ENCODE results near the gene CCP110. TPM values are rescaled to one million over a fixed set of nuclear protein-coding genes. Genes with fewer than 3 reads are reported as not detected.
A peak's percentile ranks its signal among the peaks of the same experiment; 100 is the strongest.

Gene CCP110
- total and polyA plus RNA-seq, 2 of the 13 experiments (the other 11 are each of a cell fraction or from before 2014, with no cell fraction given), result 10.0 to 11.1 TPM

DNA sequence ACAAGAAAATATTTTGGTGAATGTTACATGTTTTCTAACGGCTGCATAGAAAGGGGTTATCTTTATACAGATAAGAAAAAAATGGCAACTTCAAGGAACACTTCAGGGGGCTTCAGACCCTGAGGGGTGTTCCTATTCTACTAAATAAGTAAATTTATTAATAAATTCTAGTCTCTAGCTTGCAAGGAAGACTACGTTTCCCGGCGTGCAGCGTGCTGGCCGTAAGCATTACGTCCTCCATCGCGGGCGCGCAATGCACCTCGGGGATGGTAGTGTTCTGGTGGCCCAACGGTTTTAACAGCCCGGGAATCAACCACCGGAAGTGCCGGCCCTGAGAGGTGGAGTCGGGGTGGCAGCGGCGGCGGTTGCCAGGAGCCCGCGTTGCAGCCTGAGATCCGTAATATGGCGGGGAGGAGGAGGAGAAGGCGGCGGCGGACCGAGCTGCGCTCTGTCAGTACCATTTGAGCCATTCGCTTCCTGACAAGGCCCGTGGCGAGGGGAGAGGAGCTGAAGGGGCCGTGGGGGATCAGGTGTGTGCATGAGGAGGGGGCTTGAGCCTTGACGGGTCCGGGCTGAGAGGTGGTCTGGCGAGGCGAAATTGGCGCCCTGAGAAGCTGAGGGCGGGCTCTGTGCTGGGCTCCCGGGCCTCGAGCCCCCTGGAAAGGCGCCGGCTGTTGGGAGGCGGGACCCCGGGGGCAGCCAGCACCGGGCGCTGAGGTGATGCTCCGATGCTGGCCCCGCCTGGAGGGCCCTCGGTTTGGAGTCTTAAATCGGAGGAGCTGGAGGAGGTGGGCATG lies at the start of gene CCP110 (continued):
- TF ChIP-seq PCBP1 (IDR thresholded peaks at IDR 0.05; ENCODE audit: borderline replicate concordance, low read depth, low read length), result no peak; the same call in 1 of the 2 replicates
- 0 out of 2 replicates have a peak, but pooled peaks have one; percentile 57 for TF ChIP-seq BORCS8-MEF2B (CRISPR knock-in tag; IDR thresholded peaks at IDR 0.05)
- TF ChIP-seq ZMYM4 (CRISPR knock-in tag; IDR thresholded peaks at IDR 0.05), result peak; percentile 71; the same call in 1 of the 2 replicates
- TF ChIP-seq ZFP36L2 (CRISPR knock-in tag; IDR thresholded peaks at IDR 0.05), result no peak
- peak; percentile 63 for TF ChIP-seq ISL2 (CRISPR knock-in tag; IDR thresholded peaks at IDR 0.05)
- TF ChIP-seq, protein P1, sequence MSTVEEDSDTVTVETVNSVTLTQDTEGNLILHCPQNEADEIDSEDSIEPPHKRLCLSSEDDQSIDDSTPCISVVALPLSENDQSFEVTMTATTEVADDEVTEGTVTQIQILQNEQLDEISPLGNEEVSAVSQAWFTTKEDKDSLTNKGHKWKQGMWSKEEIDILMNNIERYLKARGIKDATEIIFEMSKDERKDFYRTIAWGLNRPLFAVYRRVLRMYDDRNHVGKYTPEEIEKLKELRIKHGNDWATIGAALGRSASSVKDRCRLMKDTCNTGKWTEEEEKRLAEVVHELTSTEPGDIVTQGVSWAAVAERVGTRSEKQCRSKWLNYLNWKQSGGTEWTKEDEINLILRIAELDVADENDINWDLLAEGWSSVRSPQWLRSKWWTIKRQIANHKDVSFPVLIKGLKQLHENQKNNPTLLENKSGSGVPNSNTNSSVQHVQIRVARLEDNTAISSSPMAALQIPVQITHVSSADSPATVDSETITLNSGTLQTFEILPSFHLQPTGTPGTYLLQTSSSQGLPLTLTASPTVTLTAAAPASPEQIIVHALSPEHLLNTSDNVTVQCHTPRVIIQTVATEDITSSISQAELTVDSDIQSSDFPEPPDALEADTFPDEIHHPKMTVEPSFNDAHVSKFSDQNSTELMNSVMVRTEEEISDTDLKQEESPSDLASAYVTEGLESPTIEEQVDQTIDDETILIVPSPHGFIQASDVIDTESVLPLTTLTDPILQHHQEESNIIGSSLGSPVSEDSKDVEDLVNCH (CRISPR knock-in tag; IDR thresholded peaks at IDR 0.05), result no peak
- no peak for TF ChIP-seq ZNF10 (CRISPR knock-in tag; IDR thresholded peaks at IDR 0.05; ENCODE audit: borderline replicate concordance, low read depth)
- peak; percentile 93; the same call in 2 of the 3 replicates for TF ChIP-seq MXI1 (IDR thresholded peaks at IDR 0.05; ENCODE audit: borderline replicate concordance, low read depth, low read length)
- no peak for TF ChIP-seq MIER2 (CRISPR knock-in tag; IDR thresholded peaks at IDR 0.05)
- TF ChIP-seq TOPORS (CRISPR knock-in tag; IDR thresholded peaks at IDR 0.05), result peak; percentile 82
- TF ChIP-seq HMG20A (CRISPR knock-in tag; IDR thresholded peaks at IDR 0.05; ENCODE audit: borderline replicate concordance), result no peak
- TF ChIP-seq ZNF605 (CRISPR knock-in tag; IDR thresholded peaks at IDR 0.05), result peak; percentile 94
- no peak for TF ChIP-seq ZNF432 (CRISPR knock-in tag; IDR thresholded peaks at IDR 0.05; ENCODE audit: borderline replicate concordance)
- TF ChIP-seq MXD1 (CRISPR knock-in tag; IDR thresholded peaks at IDR 0.05), result peak; percentile 78
- TF ChIP-seq, protein P2, sequence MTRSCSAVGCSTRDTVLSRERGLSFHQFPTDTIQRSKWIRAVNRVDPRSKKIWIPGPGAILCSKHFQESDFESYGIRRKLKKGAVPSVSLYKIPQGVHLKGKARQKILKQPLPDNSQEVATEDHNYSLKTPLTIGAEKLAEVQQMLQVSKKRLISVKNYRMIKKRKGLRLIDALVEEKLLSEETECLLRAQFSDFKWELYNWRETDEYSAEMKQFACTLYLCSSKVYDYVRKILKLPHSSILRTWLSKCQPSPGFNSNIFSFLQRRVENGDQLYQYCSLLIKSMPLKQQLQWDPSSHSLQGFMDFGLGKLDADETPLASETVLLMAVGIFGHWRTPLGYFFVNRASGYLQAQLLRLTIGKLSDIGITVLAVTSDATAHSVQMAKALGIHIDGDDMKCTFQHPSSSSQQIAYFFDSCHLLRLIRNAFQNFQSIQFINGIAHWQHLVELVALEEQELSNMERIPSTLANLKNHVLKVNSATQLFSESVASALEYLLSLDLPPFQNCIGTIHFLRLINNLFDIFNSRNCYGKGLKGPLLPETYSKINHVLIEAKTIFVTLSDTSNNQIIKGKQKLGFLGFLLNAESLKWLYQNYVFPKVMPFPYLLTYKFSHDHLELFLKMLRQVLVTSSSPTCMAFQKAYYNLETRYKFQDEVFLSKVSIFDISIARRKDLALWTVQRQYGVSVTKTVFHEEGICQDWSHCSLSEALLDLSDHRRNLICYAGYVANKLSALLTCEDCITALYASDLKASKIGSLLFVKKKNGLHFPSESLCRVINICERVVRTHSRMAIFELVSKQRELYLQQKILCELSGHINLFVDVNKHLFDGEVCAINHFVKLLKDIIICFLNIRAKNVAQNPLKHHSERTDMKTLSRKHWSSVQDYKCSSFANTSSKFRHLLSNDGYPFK (CRISPR knock-in tag; IDR thresholded peaks at IDR 0.05; ENCODE audit: borderline replicate concordance), result peak; percentile 99
- peak; percentile 60; the same call in 1 of the 2 replicates for TF ChIP-seq GATA4 (IDR thresholded peaks at IDR 0.05; ENCODE audit: borderline replicate concordance, low read depth)
- peak; percentile 89 for TF ChIP-seq ZNF350 (CRISPR knock-in tag; IDR thresholded peaks at IDR 0.05; ENCODE audit: borderline replicate concordance, low read depth)
- no peak for TF ChIP-seq SMARCC2 (IDR thresholded peaks at IDR 0.05)
- no peak; the same call in 1 of the 2 replicates for TF ChIP-seq ATF6 (CRISPR knock-in tag; conservative IDR thresholded peaks at IDR 0.05)
- TF ChIP-seq ZSCAN29 (CRISPR knock-in tag; conservative IDR thresholded peaks at IDR 0.05), result 0 out of 2 replicates have a peak, but pooled peaks have one; percentile 48
- TF ChIP-seq DNMT3B (CRISPR knock-in tag; conservative IDR thresholded peaks at IDR 0.05), result no peak
